Prostate gland (tissue), 2 donors: ENCODE measurements around the gene ZBTB40.

Experiments used
- CTCF ChIP-seq, 4 experiments: fragments of 200-600 bp in 2 of 4; fragments of 450-650 bp in 2 of 4; sonication (generic) in 2 of 4; IDR thresholded peaks; 1 replicate in 3 of 4; 2 replicates in 1 of 4; pipeline ENCODE4 v1.5.1; 2016 to 2019; ENCODE audit warnings: antibody characterized with exemption in 4 of 4, mild to moderate bottlenecking in 2 of 4, moderate library complexity in 2 of 4
- POLR2A ChIP-seq: fragments of 450-650 bp; IDR thresholded peaks from one replicate; pipeline ENCODE4 v1.6.1; 2016; ENCODE audit warnings: antibody characterized with exemption, mild to moderate bottlenecking
- POLR2AphosphoS5 ChIP-seq: sonication (generic); formaldehyde crosslinking; IDR thresholded peaks from one replicate; pipeline ENCODE4 v1.6.1; 2017; ENCODE audit warnings: antibody characterized with exemption

GRCh38 chr1:22483121-22483520 is 31.5 kb downstream of the ZBTB40 start:
- TF ChIP-seq CTCF (IDR thresholded peaks at IDR 0.05) (no peak), POLR2AphosphoS5 (no peak), POLR2A (no peak)
